HCT116 (cell line): Measurements from ENCODE around the gene ASPA. TPM values are rescaled to one million over a fixed set of nuclear protein-coding genes. Genes with fewer than 3 reads are reported as not detected.

Experiments used
- ATAC-seq: fragments of 200-7000 bp; cut with Tn5 transposase; 2 replicates; pipeline ENCODE4 v1.9.1; 2020; ENCODE audit warnings: mild to moderate bottlenecking, moderate library complexity
- BruUV-seq: library from RNA; stranded (reverse); fragments of 400-500 nt; replicated peaks from 2 replicates; lab custom pipeline; 2021; lab: Mats Ljungman, UMichigan
- CTCF ChIA-PET: fragments of 300-600 bp; sonication (Branson Sonifier 250); formaldehyde crosslinking; loops from one replicate; lab custom pipeline; 2021; ENCODE audit warnings: antibody characterized with exemption; lab: Charles Lee
- POLR2A ChIA-PET: fragments of 300-600, 350-600 bp; sonication (Branson Sonifier 250); formaldehyde crosslinking; loops from one replicate; lab custom pipeline; 2021; ENCODE audit warnings: antibody characterized with exemption; lab: Charles Lee
- RAD21 ChIA-PET, 2 experiments: fragments of 300-600 bp; sonication (Branson Sonifier 250); formaldehyde crosslinking; loops; one replicate each; lab custom pipeline; 2023; ENCODE audit warnings: low total read pairs in 2 of 2; ENCODE audit not compliant: uncharacterized antibody in 2 of 2, unreplicated experiment in 2 of 2, low non-redundant PET in 1 of 2; lab: Charles Lee
- DNase-seq: peaks from one replicate; pipeline ENCODE4 v3.0.0-alpha.2; 2010; ENCODE audit warnings: low read depth, low spot score
- H2AFZ ChIP-seq: fragments of 200-600 bp; shearing (Covaris generic), sonication (generic); 2 replicates; pipeline ENCODE4 v1.6.1; 2017; ENCODE audit warnings: low read depth, mixed run types, mixed read lengths, antibody characterized with exemption, low read length; ENCODE audit not compliant: poor library complexity, severe bottlenecking
- H3K27ac ChIP-seq: 2 replicates; pipeline ENCODE4 v1.5.1; 2012; ENCODE audit warnings: low read depth, low read length
- H3K27me3 ChIP-seq: fragments of 200-600 bp; sonication (generic); 2 replicates; pipeline ENCODE4 v1.6.1; 2016; ENCODE audit warnings: mixed run types, low read length, mixed read lengths; ENCODE audit not compliant: insufficient read depth
- H3K36me3 ChIP-seq, 2 experiments: fragments of 200-500 bp in 1 of 2; fragments of 200-600 bp in 1 of 2; sonication (Bioruptor generic) in 1 of 2; sonication (generic) in 1 of 2; 2 replicates each; pipeline versions ENCODE4 v1.5.1 to v1.6.1; 2014 to 2016; ENCODE audit warnings: low read length in 2 of 2, inconsistent platforms in 1 of 2, mixed read lengths in 1 of 2, mixed run types in 1 of 2; ENCODE audit not compliant: insufficient read depth in 2 of 2, control insufficient read depth in 1 of 2
- H3K4me1 ChIP-seq, 2 experiments: fragments of 200-600 bp in 1 of 2; sonication (generic) in 1 of 2; 2 replicates each; pipeline versions ENCODE4 v1.5.1 to v1.6.1; 2012 to 2017; ENCODE audit warnings: low read length in 2 of 2, inconsistent platforms in 1 of 2, mild to moderate bottlenecking in 1 of 2, mixed read lengths in 1 of 2, mixed run types in 1 of 2, moderate library complexity in 1 of 2; ENCODE audit not compliant: insufficient read depth in 2 of 2, control insufficient read depth in 1 of 2
- H3K4me2 ChIP-seq: fragments of 200-600 bp; sonication (generic); 2 replicates; pipeline ENCODE4 v1.6.1; 2017; ENCODE audit warnings: mixed run types, low read length, mixed read lengths
- H3K4me3 ChIP-seq, 2 experiments: fragments of 200-600 bp in 1 of 2; sonication (generic) in 1 of 2; replicated peaks in 1 of 2; 2 replicates each; pipeline ENCODE4 v1.5.1; 2011 to 2016; ENCODE audit warnings: low read length in 2 of 2, control low read depth in 1 of 2, low read depth in 1 of 2, mild to moderate bottlenecking in 1 of 2, mixed read lengths in 1 of 2, mixed run types in 1 of 2
- H3K79me2 ChIP-seq: fragments of 200-600 bp; sonication (generic); 2 replicates; pipeline ENCODE4 v1.6.1; 2017; ENCODE audit warnings: mild to moderate bottlenecking, mixed run types, low read length, moderate library complexity, mixed read lengths; ENCODE audit not compliant: insufficient read depth
- H3K9ac ChIP-seq: fragments of 200-600 bp; sonication (generic); 2 replicates; pipeline ENCODE4 v1.6.1; 2016; ENCODE audit warnings: low read length, mixed read lengths
- H3K9me2 ChIP-seq: fragments of 200-600 bp; sonication (generic), shearing (Covaris generic); 2 replicates; pipeline ENCODE4 v1.6.1; 2017; ENCODE audit warnings: mixed run types, mild to moderate bottlenecking, moderate library complexity; ENCODE audit not compliant: insufficient read depth
- H3K9me3 ChIP-seq, 2 experiments: fragments of 200-500 bp in 1 of 2; fragments of 200-600 bp in 1 of 2; sonication (Bioruptor generic) in 1 of 2; sonication (generic) in 1 of 2; 2 replicates each; pipeline ENCODE4 v1.6.1; 2014 to 2017; ENCODE audit warnings: low read length in 2 of 2, mixed read lengths in 2 of 2, inconsistent platforms in 1 of 2, low read depth in 1 of 2, mild to moderate bottlenecking in 1 of 2, mixed run types in 1 of 2, moderate library complexity in 1 of 2; ENCODE audit not compliant: control insufficient read depth in 1 of 2, insufficient read depth in 1 of 2
- H4K20me1 ChIP-seq: fragments of 200-600 bp; sonication (generic), shearing (Covaris generic); 2 replicates; pipeline ENCODE4 v1.6.1; 2017; ENCODE audit warnings: mixed run types, mild to moderate bottlenecking, moderate library complexity; ENCODE audit not compliant: insufficient read depth
- CBX3 ChIP-seq: IDR thresholded peaks from 2 replicates; pipeline ENCODE4 v1.6.1; 2012; ENCODE audit warnings: low read depth
- ELF1 ChIP-seq: IDR thresholded peaks from 2 replicates; pipeline ENCODE4 v1.6.1; 2012; ENCODE audit warnings: low read depth, borderline replicate concordance
- EZH2 ChIP-seq: fragments of 200-600 bp; sonication (generic); IDR thresholded peaks from 2 replicates; pipeline ENCODE4 v1.6.1; 2017; ENCODE audit warnings: antibody characterized with exemption, mixed run types
- EZH2phosphoT487 ChIP-seq: fragments of 200-600 bp; IDR thresholded peaks from 2 replicates; pipeline ENCODE4 v1.6.1; 2018; ENCODE audit warnings: antibody characterized with exemption, borderline replicate concordance
- JUND ChIP-seq: IDR thresholded peaks from 2 replicates; pipeline ENCODE4 v1.6.1; 2012
- MAX ChIP-seq: IDR thresholded peaks from 2 replicates; pipeline ENCODE4 v1.6.1; 2012
- POLR2AphosphoS5 ChIP-seq: IDR thresholded peaks from 2 replicates; pipeline ENCODE4 v1.6.1; 2011; ENCODE audit warnings: mild to moderate bottlenecking, low read depth, low read length, moderate library complexity
- REST ChIP-seq: IDR thresholded peaks from 2 replicates; pipeline ENCODE4 v1.6.1; 2012; ENCODE audit warnings: low read depth
- SRF ChIP-seq: IDR thresholded peaks from 2 replicates; pipeline ENCODE4 v1.6.1; 2012; ENCODE audit warnings: low read depth
- intact Hi-C: fragments of 100-400 bp; cut with micrococcal nuclease; formaldehyde crosslinking; loops from 2 replicates; pipeline ENCODE4 v1.10.0; 2022
- total RNA-seq: library from RNA; stranded (reverse); gene quantifications from one replicate; pipeline ENCODE4 v1.2.1, GENCODE V29; 2021; ENCODE audit not compliant: unreplicated experiment

The ASPA gene
- total RNA-seq, 1 experiment from 2014 or later, result not detected

GRCh38 chr17:3526491-3526890, 50.7 kb downstream of the ASPA start:
- ChIA-PET RAD21 (no interaction called here), POLR2A (no interaction called here), CTCF (no interaction called here)
- BruUV-seq, result no TSS peak
- TF ChIP-seq MAX (no peak), JUND (no peak), CBX3 (no peak), POLR2AphosphoS5 (no peak)
- ATAC-seq (no peak), DNase-seq (no peak)
- Histone ChIP-seq H3K9me3 (no peaks in the 10 kb centered on the region), H3K36me3 (no peaks in the 10 kb centered on the region), H3K9ac (no peak overlapping the region), H3K79me2 (no peaks in the 10 kb centered on the region), H3K4me2 (no peak overlapping the region), H2AFZ (no peak overlapping the region), H4K20me1 (no peaks in the 10 kb centered on the region), H3K27me3 (no peaks in the 10 kb centered on the region), H3K9me2 (no peaks in the 10 kb centered on the region), H3K27ac (no peak overlapping the region), H3K4me1 (no peaks in the 10 kb centered on the region), H3K4me3 (no peak overlapping the region)
- intact Hi-C loops, result no loop called here

- intact Hi-C loops, result no loop called here
- H3K4me2 ChIP-seq, result no peak overlapping the region
- H3K4me3 ChIP-seq, result no peak overlapping the region
- H3K27ac ChIP-seq, result no peak overlapping the region
- no peaks in the 10 kb centered on the region for H3K79me2 ChIP-seq
- no peak for TF ChIP-seq ELF1
- TF ChIP-seq EZH2, result no peak
- no peak for TF ChIP-seq REST
- TF ChIP-seq CBX3, result no peak
- TF ChIP-seq EZH2phosphoT487, result no peak
- TF ChIP-seq SRF, result no peak
- no peak for DNase-seq
- H3K9me2 ChIP-seq, result no peaks in the 10 kb centered on the region
- no peaks in the 10 kb centered on the region for H3K27me3 ChIP-seq
- no peaks in the 10 kb centered on the region for H3K36me3 ChIP-seq
- H3K9me3 ChIP-seq, result no peaks in the 10 kb centered on the region
- POLR2A ChIA-PET, result no interaction called here
- H4K20me1 ChIP-seq, result no peaks in the 10 kb centered on the region
- RAD21 ChIA-PET, result no interaction called here
- BruUV-seq, result no TSS peak
- no peak overlapping the region for H2AFZ ChIP-seq
- CTCF ChIA-PET, result no interaction called here
- H3K9ac ChIP-seq, result no peak overlapping the region
- no peaks in the 10 kb centered on the region for H3K4me1 ChIP-seq
- ATAC-seq, result no peak
These were observed 51.2 kb downstream of the ASPA start for GRCh38 chr17:3526971-3527370.
